Parathyroid adenoma (tissue), 2 donors: ENCODE results near the gene ZNF644.
"Not testable (repeated sequence)": the region's sequence is repeated elsewhere in the genome, so short reads cannot be mapped to it uniquely, and the experiment has no call there.

Experiments used
- H2AFZ ChIP-seq: fragments of 300-600 bp; sonication (generic); one replicate; pipeline ENCODE4 v1.7.0; 2017; ENCODE audit warnings: antibody characterized with exemption, mild to moderate bottlenecking
- H3K27ac ChIP-seq: fragments of 300-600 bp; sonication (generic); one replicate; pipeline ENCODE4 v1.7.0; 2017
- H3K27me3 ChIP-seq: fragments of 300-600 bp; sonication (generic); one replicate; pipeline ENCODE4 v1.7.0; 2017; ENCODE audit warnings: low read length; ENCODE audit not compliant: control insufficient read depth, insufficient read depth
- H3K36me3 ChIP-seq: fragments of 300-600 bp; sonication (generic); one replicate; pipeline ENCODE4 v1.7.0; 2017; ENCODE audit warnings: low read length; ENCODE audit not compliant: control insufficient read depth, insufficient read depth
- H3K4me1 ChIP-seq: fragments of 300-600 bp; sonication (generic); one replicate; pipeline ENCODE4 v1.7.0; 2017; ENCODE audit warnings: control low read depth
- H3K4me2 ChIP-seq: fragments of 300-600 bp; sonication (generic); one replicate; pipeline ENCODE4 v1.7.0; 2017; ENCODE audit warnings: low read length
- H3K4me3 ChIP-seq: fragments of 300-600 bp; sonication (generic); one replicate; pipeline ENCODE4 v1.7.0; 2017; ENCODE audit warnings: low read depth, low read length
- H3K79me2 ChIP-seq: fragments of 300-600 bp; sonication (generic); one replicate; pipeline ENCODE4 v1.7.0; 2017; ENCODE audit warnings: control low read depth
- H3K9ac ChIP-seq: fragments of 300-600 bp; sonication (generic); one replicate; pipeline ENCODE4 v1.7.0; 2017; ENCODE audit warnings: mild to moderate bottlenecking
- H3K9me3 ChIP-seq: fragments of 300-600 bp; sonication (generic); one replicate; pipeline ENCODE4 v1.7.0; 2017; ENCODE audit warnings: low read length; ENCODE audit not compliant: control insufficient read depth
- TF ChIP-seq, protein P1 (sequence below): fragments of 300-600 bp; sonication (generic); IDR thresholded peaks from one replicate; pipeline ENCODE4 v1.7.0; 2017; ENCODE audit warnings: antibody characterized with exemption, mild to moderate bottlenecking
- donor health status: primary hyperparathyroidism.

The ZNF644 gene

GRCh38 chr1:91046766-91047165 is 24.9 kb upstream of the ZNF644 start:
- H2AFZ ChIP-seq, result no peak overlapping the region
- H3K27me3 ChIP-seq, result no peaks in the 10 kb centered on the region
- H3K4me1 ChIP-seq, result no peaks in the 10 kb centered on the region
- no peaks in the 10 kb centered on the region for H3K9me3 ChIP-seq
- H3K4me2 ChIP-seq, result no peak overlapping the region
- no peaks in the 10 kb centered on the region for H3K36me3 ChIP-seq
- TF ChIP-seq, protein P1, sequence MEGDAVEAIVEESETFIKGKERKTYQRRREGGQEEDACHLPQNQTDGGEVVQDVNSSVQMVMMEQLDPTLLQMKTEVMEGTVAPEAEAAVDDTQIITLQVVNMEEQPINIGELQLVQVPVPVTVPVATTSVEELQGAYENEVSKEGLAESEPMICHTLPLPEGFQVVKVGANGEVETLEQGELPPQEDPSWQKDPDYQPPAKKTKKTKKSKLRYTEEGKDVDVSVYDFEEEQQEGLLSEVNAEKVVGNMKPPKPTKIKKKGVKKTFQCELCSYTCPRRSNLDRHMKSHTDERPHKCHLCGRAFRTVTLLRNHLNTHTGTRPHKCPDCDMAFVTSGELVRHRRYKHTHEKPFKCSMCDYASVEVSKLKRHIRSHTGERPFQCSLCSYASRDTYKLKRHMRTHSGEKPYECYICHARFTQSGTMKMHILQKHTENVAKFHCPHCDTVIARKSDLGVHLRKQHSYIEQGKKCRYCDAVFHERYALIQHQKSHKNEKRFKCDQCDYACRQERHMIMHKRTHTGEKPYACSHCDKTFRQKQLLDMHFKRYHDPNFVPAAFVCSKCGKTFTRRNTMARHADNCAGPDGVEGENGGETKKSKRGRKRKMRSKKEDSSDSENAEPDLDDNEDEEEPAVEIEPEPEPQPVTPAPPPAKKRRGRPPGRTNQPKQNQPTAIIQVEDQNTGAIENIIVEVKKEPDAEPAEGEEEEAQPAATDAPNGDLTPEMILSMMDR, result no peak
- no peak overlapping the region for H3K9ac ChIP-seq
- H3K79me2 ChIP-seq, result no peaks in the 10 kb centered on the region
- H3K27ac ChIP-seq, result no peak overlapping the region
- no peak overlapping the region for H3K4me3 ChIP-seq

- Histone ChIP-seq H3K9me3 (no peaks in the 10 kb centered on the region), H3K27ac (no peak overlapping the region), H3K4me2 (no peak overlapping the region), H3K27me3 (no peaks in the 10 kb centered on the region), H3K36me3 (no peaks in the 10 kb centered on the region), H3K9ac (no peak overlapping the region), H3K79me2 (no peaks in the 10 kb centered on the region), H3K4me1 (no peaks in the 10 kb centered on the region), H3K4me3 (no peak overlapping the region), H2AFZ (no peak overlapping the region)
- TF ChIP-seq, protein P1, result no peak
Observed at GRCh38 chr1:91045284-91045683, 23.4 kb upstream of the ZNF644 start.

DNA sequence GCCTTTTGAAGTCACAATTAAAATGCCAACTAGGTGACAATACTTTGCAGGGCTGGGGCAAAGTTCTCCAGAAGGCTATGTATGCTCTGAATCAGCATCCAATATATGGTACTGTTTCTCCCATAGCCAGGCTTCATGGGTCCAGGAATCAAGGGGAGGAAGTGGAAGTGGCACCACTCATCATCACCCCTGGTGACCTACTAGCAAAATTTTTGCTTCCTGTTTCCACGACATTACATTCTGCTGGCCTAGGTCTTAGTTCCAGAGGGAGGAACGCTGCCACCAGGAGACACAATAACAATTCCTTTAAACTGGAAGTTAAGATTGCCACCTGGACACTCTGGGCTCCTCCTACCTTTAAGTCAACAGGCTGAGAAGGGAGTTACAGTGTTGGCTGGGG is 22.9 kb upstream of the ZNF644 start:
- H3K4me1 ChIP-seq, H3K27me3 ChIP-seq, H3K4me2 ChIP-seq, H3K4me3 ChIP-seq, H3K79me2 ChIP-seq, H3K9me3 ChIP-seq, H2AFZ ChIP-seq, H3K36me3 ChIP-seq, H3K9ac ChIP-seq, H3K27ac ChIP-seq: not testable (repeated sequence)

DNA sequence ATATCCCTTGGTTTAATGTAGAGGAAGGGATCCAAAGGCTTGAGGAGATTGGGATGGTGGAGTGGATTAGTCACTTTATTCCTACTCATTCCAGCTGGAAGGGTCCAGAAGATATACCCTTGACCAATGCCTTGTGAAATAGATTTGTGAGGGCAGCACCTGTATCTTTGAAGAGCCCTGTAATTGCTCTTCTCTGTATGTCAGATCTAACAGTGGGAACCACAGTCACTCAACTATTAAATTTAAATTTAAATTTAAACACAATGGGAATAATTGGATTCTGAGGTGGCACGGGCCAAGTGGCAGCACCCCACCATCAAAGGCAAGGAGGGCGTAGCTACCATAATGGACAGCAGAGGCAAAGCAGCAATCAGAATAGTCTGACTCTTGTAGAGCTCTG is 20.5 kb upstream of the ZNF644 start:
- not testable (repeated sequence) for H3K27ac ChIP-seq, H3K4me3 ChIP-seq, H3K9ac ChIP-seq, H3K4me2 ChIP-seq, H3K79me2 ChIP-seq, H3K36me3 ChIP-seq, H3K4me1 ChIP-seq, H3K27me3 ChIP-seq, H3K9me3 ChIP-seq, H2AFZ ChIP-seq

DNA sequence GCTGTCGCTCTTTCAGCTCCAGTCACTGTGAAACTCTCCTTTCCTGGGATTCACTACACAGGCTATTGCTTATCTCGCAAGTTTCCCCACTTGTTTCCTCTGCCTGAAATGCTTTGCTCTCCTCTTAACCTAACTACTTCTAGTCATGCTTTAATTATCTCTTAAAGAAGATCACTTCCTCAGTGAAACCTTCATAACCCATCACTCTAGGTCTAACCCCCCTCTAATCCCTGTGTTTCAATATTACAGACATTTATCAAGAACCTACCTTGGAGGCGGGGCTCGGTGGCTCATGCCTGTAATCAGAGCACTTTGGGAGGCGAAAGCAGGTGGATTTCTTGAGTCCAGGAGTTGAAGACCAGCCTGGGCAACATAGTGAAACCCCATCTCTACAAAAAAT is 16.7 kb upstream of the ZNF644 start:
- Histone ChIP-seq H2AFZ (no peak overlapping the region), H3K4me1 (no peaks in the 10 kb centered on the region), H3K36me3 (no peaks in the 10 kb centered on the region), H3K9me3 (no peaks in the 10 kb centered on the region), H3K27ac (no peak overlapping the region), H3K4me3 (no peak overlapping the region), H3K9ac (no peak overlapping the region), H3K79me2 (no peaks in the 10 kb centered on the region), H3K4me2 (no peak overlapping the region), H3K27me3 (no peaks in the 10 kb centered on the region)
- TF ChIP-seq, protein P1, result no peak
